GM19035 (cell line): ENCODE measurements around the gene ELOB.
"Not testable (repeated sequence)": the region's sequence is repeated elsewhere in the genome, so short reads cannot be mapped to it uniquely, and the experiment has no call there.

Experiments
- ATAC-seq: cut with Tn5 transposase; IDR thresholded peaks from one replicate; pipeline ENCODE4 v1.9.1; 2021; ENCODE audit not compliant: unreplicated experiment

Gene ELOB

GRCh38 chr16:2724088-2724676, 52.9 kb downstream of the ELOB start:
- no peak for ATAC-seq

- not testable (repeated sequence) for ATAC-seq
These were observed 55.4 kb downstream of the ELOB start for GRCh38 chr16:2721634-2722173.
